HG03097 (cell line): ENCODE results near the gene DSTYK.
"Not testable (repeated sequence)": the region's sequence is repeated elsewhere in the genome, so short reads cannot be mapped to it uniquely, and the experiment has no call there.

ENCODE experiments used
- ATAC-seq: cut with Tn5 transposase; IDR thresholded peaks from one replicate; pipeline ENCODE4 v1.9.1; 2021; ENCODE audit not compliant: unreplicated experiment, low FRiP score

DSTYK gene

DNA sequence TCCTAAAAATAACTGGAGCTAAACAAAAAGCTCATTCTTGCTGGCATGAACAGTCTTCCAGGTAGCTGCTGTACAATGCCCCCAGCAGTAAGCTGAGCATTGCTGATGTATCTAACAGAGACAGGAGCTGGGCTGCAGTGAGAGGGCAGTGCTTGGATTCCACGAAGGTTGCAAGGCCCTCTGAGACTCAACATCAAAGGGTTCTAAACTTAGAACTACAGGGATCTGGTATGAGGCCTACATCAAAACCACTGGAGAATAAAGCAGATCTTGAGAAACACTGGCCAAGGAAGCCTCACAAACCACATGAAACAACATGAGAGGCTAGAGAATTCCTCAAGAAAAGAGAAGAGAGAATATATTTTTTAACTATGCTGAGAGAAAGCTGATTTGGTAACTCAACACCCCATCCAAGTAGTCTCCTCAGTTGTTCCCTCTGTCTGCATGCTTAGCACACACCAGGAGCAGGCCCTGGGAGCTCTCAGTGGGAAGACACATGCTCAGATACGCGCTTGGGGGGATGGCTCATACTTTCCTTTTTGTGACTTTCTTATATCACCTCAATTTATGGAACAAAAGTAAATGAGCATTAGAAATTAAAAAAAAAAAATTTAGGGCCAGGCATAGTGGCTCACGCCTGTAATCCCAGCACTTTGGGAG, 27.7 kb downstream of the DSTYK start:
- no peak for ATAC-seq

DNA sequence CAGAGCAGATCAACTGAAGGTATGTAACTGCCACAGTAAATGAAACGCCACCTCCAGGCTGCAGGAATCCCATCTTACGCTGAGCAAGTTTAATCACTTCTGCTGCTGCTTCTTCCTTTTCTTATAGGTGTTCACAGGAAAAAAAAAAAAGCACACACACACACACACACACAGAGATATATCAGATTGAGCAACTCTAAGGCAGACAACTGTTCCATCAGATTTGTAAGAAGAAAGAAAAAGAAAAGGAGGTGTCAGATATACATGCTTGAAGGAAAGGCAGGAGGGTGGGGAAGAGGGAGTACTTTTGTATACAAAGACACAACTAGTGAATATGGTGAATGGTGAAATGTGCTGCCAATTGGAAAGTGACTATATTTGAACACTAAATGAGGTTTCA, 28.6 kb downstream of the DSTYK start:
- ATAC-seq, result no peak

DNA sequence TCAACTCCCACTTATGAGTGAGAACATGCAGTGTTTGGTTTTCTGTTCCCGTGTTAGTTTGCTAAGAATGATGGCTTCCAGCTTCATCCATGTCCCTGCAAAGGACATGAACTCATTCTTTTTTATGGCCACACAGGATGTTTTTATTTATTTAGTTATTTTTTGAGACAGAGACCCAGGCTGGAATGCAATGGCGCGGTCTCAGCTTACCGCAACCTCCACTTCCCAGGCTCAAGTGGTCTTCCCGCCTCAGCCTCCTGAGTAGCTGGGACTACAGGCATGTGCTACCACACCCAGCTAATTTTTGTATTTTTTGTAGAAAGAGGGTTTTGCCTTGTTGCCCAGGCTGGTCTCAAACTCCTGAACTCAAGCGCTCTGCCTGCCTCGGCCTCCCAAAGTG, 31.2 kb downstream of the DSTYK start:
- not testable (repeated sequence) for ATAC-seq

DNA sequence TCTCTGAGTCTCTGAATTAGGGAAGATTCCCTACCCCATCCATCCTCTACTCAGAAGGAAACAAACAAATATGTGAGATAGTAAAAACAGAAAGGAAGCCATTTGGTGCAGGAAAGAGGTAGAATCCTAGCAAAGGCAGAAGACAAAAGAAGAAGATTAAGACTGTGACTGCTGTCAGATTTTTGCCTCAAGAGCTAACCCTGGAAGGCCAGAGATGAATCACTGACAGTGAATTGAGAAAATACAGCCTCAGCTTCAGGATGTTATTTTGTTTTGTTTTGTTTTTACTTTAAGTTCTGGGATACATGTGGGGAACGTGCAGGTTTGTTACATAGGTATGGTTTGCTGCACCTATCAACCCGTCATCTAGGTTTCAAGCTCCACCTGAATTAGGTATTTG, 31.7 kb downstream of the DSTYK start:
- no peak for ATAC-seq

DNA sequence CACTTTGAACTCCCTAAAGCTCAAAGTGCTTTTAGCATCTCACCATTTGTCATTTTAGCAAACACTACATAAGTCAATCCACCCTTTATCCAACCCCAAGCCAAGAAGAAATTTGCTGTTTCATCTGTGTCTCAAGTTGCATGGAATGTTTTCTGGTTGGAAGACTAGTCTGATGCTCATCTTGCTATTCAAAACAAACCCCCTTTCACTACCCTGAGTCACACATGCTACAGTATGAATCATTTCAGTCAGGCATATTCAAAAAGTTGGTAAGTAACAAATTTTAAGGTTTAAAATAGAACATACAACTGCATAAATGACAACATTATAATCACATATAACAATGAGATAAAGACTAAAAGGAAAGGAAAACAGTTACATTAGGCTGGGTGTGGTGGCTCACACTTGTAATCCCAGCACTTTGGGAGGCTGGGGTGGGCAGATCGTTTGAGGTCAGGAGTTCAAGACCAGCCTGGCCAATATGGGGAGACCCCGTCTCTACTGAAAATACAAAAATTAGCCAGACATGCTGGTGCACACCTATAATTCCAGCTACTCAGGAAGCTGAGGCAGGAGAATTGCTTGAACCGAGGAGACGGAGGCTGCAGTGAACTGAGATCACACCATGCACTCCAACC, 38.7 kb downstream of the DSTYK start:
- ATAC-seq, result no peak

DNA sequence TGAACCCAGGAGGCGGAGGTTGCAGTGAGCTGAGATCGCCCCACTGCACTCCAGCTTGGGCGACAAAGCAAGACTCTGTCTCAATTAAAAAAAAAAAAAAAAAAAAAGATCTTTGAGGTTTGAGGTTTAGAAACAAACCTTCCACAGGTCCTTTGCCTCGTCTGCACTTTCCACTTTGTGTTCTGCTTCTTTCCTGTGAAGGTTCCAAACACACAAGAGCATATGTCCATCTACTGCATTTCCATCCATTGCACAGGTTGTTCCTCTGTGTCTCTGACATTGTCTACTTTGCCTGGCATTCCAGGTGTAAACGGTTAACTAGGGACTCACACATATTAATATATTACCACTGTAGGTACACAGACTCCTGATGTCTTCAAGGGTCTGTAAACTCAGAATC, 40.1 kb downstream of the DSTYK start:
- no peak for ATAC-seq

DNA sequence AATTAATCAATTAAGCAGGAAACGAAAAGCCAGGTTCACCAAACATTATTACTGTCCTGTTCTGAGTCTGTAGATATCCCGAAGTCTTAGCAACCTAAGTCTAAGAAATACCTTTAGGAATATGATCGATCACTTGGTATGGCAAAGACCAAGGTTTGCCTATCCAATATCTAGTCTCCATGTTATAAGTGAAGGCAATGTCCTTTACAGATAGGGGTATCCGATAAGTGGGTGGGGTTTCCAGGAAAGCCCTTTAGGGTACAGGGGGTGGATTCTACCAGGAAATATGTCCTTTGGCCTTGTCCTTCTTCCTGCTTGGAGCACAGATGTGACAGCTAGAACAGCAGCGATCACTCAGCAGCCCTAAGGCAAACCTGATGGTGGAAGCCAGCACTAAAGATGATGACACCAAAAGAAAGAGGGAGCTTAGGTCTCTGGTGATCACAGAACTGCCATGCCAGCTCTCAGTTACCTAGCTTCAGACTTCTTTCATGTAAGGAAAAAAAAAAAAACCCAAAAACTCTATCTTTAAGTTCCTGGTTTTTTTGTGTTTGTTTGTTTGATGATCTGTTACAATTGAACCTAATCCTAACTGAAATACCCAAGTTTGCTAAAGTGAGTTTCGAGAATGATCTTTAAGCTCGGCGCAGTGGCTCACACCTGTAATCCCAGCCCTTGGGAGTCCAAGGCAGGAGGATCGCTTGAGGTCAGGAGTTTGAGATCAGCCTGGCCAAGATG, 40.8 kb downstream of the DSTYK start:
- ATAC-seq, result no peak

DNA sequence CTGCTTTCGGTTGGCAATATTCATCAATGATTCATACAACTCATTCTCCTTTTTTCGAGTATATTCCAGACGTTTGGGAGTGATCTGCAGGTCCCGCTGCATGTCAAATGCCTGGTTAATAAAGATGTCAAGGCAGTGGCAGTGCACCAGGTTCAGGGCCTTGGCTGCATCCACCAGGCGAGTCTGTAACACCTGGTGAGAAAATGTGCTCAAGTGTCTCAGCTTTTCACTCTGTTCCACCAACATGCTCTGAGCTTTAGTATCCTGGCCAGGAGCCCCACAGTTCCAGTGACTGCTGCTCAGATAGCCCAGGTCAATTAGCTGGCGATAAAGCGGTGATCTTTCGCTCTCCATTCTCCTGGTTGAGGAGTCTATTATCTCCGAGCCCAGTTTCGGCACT, 42.3 kb downstream of the DSTYK start:
- ATAC-seq, result no peak

DNA sequence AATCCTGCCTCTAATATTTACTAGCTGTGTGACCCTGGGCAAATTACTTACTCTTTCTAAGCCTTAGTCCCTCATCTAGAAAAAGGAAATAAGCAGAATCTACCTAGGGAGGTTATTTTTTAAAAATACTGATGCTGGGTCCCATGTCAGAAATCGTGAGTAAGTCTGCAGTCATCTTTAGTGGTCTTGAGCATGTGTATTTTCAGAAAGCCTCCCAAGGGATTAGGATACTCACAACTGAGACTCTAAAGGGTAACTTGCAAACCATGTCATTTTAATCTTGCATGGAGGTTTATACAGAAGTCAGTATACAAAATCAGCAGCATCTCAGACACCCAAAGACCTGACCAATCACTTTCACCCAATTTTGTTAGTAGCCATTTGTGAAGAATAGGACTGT, 43.2 kb downstream of the DSTYK start:
- no peak for ATAC-seq

DNA sequence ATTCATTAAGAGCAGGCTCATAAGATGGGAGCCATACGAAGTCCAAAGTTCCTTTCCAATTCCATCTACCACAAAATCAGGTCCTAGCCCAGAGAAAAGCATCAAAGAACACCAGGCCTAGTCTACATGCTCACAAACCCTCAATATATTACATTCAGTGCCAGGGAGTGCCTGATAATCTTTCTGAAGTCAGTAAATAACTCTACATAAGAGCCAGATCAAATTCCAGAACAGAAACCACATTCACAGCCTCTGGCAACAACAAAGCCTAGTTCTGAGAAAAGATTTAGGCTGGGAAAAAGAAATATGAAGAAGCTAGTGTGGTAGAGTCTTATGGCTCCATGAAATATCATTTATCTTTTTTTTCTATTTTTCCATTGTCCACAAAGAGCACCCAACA, 49.2 kb downstream of the DSTYK start:
- no peak for ATAC-seq

DNA sequence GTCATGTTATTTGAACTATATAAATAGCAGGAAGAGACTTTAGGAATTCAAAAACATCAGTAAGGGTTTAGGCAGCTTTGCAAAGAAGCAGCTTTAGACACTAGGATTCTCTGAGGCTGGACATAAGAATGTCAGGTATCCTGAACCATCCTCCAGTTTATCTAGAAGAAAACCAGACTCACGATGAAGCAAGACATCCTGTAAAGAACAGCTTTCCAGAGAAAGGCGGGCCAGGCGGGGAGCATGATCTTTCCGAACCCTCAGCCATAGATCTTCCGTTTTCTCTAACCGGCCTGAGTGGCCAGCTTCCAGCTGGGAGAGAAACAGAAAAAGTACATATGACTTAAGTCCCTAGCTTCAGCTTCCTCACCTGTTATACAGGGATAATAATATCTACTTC, 50.4 kb downstream of the DSTYK start:
- no peak for ATAC-seq

DNA sequence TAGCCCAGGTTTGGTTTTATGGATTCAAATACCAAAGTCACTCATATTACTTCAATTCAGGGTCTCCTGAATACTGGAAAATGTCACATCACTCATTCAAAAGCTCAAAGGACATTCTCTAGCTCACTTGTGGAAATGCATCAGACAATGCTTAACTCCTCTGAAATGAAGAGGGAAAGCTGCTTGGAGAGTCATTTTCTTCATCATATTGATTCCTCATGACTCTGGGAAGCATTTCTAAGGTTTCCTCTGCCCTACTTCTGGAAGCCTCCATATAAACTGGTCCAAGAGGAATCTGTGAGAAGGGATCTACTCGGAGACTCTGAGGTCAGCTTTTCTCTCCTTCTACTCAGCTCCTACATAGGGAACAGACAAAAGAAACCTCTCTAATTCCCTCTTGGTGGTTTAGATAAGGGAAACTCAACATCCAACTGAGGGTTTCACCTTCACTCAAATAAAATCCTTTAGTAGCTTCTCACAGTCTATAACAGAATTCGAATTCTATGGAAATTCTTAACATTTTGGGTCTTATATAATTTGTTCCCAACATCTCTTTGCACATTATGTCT, 53.4 kb downstream of the DSTYK start:
- no peak for ATAC-seq

DNA sequence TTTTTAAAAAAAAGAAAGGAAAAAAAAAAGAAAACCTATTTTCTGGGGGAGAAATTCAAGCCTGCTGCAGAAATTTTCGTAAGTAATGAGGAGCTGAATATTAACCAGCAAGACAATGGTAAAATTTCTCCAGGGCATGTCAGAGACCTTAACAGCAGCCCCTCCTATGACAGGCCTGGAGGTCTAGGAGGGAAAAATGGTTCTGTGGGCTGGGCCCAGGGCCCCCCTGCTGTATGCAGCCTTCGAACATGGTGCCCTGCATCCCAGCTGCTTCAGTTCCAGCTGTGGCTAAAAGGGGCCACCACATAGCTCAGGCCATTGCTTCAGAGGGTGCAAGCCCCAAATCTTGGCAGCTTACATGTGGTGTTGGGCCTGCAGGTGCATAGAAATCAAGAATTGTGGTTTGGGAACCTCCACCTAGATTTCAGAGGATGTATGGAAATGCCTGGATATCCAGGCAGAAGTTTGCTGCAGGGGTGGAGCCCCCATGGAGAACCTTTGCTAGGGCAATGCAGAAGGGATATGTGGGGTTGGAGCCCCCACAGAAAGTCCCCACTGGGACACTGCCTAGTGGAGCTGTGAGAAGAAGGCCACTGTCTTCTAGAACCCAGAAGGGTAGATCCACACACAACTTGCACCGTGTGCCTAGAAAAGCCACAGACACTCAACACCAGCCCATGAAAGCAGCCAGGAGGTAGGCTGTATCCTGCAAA, 55.7 kb downstream of the DSTYK start:
- ATAC-seq, result not testable (repeated sequence)

DNA sequence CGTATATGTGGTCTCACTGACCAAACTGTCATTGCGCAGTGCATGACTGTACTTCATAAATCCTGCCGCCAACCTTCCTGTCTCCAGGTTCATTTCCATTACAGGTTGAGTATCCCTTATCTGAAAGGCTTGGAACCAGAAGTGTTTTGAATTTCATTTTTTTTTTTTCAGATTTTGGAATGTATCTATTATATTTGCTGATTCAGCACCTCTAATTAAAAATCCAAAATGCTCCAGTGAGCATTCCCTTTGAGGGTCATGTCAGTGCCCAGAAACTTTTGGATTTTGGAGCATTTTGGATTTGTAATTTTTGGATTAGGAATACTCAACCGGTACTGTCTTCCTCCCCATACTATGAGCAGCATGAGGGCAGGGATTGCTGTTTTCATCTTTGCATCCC, 59.0 kb downstream of the DSTYK start:
- no peak for ATAC-seq

DNA sequence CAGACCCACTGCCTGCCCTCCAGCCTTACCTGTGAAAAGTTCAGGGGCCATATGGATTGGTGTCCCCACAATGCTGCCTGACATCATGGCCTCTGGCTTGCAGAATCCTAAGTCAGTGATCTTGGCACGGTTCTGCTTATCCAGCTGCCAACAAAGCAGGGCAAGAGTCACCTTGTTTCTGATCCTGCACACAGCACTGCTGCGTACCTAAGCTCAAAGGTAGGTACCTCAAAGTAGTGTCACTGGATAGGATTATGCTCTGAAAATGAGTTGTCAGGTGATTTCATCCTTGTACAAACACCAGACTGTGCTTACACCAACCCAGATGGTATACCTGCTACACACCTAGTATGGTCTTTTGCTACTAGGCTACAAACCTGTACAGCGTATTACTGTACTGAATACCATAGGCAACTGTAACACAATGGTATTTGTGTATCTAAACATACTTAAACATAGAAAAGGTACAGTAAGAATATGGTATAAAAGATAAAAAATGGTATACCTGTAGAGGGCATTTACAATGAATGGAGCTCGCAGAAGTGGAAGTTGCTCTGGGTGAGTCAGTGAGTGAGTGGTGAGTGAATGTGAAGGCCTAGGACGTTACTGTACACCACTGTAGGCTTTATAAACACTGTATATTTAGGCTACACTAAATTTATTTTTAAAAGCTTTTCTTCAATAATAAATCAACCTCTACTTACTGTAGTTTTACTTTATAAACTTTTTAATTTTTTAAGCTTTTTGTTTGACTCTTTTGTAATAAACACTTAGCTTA, 60.7 kb downstream of the DSTYK start:
- ATAC-seq, result no peak

DNA sequence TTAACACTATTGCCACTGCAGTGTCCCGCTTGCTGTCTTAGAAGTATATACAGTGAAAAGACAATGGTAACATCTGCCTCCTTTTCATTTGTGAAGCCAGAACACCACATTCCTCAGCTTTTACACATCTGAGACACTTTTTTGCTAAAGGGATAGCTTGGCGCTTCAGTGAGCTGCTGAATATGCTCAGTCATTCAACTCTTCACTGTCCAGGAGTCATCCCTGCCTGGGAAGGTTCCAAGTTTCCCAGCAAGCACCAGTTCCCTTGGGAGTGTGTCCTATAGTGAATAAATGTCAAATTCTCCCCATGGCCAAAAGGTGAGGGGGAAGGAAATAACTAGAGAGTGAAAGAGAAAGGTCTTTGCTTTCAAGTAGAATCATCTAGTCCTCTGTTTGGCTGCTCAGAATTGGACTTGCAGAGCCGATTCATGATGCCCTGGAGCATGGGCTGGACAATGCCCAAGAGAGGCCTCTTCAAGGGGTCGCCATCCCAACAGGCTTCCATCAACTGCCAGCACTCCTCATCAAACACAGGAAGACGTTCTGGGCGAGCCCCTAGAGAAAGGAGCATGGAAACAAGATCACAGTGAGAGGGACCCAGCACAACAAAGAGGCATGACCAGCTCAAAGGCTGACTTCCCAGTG, 64.2 kb downstream of the DSTYK start:
- ATAC-seq, result no peak

DNA sequence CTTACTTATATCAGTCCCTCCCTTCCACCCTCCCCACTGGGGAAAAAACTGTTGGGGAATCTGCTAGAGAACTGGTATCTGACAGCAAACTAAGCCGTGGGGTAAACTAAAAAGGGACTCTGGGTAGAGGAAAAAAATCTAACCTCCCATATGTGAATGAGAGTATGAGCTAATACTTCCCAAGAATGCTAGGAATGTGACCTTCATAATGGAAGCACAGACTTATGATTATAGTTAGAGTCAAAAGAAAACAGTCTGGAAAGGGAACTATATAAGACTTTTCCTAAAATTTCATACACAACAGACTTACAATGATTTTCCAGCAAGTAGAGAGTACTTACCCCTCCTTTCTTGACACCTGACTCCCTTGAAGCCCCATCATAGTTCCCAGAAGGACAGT, 66.8 kb downstream of the DSTYK start:
- ATAC-seq, result no peak

DNA sequence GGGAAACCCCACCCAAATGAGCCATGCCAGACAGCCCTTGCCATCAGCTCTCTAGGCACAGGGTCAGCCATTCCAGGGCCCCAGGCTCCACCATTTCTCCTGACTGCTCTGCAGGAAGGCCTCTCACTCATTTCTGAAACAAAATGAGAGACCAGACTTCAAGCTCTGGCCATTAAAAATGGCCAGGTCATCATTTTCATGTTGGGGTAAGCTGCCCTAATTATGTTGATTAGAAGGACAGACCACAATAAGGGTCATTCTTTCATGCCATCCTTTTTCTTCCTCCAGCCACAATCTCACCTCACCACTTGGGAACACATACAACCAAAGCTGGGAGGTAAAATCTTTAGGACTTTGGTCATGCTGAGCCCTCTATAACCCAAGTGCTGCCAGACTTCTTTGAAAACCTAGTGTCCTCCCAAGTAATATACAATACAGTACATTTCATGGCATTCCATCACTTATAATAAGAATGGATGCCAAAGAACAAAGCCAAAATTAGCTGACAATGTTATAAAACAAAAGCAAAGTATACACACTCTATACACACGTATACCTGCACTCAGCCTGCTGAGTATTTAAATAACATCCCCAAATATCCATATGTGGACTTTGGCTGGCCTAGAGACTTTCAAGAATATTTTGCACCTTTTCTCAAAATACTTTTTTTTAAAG, 67.3 kb downstream of the DSTYK start:
- ATAC-seq, result no peak

DNA sequence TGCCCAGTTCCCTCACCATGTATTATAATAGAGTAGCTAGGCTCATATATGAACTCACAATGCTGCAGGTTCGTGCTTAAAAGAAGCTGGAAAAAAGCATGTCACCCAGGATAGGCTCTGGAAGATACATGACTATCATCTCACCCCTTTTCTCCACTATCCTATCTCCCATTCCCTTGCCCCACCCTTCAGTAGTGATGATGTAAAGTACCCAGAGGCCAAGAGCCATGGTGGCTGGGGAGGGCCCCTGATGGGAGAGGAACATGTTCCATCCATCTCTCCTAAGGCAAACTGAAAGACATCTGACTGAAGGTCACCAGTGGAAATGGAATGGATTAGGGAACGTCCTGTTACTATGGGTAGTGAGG, 69.4 kb downstream of the DSTYK start:
- no peak for ATAC-seq
